DND-41 (cell line): ENCODE results near the gene B3GALT6.

ENCODE experiments used
- ATAC-seq: fragments of 200-7000 bp; cut with Tn5 transposase; 3 replicates; pipeline ENCODE4 v1.9.1; 2021; ENCODE audit warnings: low read depth; ENCODE audit not compliant: insufficient read depth
- DNase-seq: peaks from one replicate; pipeline ENCODE4 v3.0.0-alpha.2; 2020
- H2AFZ ChIP-seq: 2 replicates; pipeline ENCODE4 v1.6.0; 2012; ENCODE audit warnings: low read depth, low read length
- H3K27ac ChIP-seq: 2 replicates; pipeline ENCODE4 v1.5.1; 2012; ENCODE audit warnings: low read length, inconsistent platforms
- H3K27me3 ChIP-seq: fragments of 200-600 bp; sonication (generic); 2 replicates; pipeline ENCODE4 v1.6.0; 2012; ENCODE audit warnings: low read length, mild to moderate bottlenecking, inconsistent platforms; ENCODE audit not compliant: insufficient read depth, poor library complexity
- H3K36me3 ChIP-seq: 2 replicates; pipeline ENCODE4 v1.5.1; 2012; ENCODE audit warnings: low read length, inconsistent platforms; ENCODE audit not compliant: insufficient read depth
- H3K4me1 ChIP-seq: 2 replicates; pipeline ENCODE4 v1.5.1; 2012; ENCODE audit warnings: mild to moderate bottlenecking, low read length; ENCODE audit not compliant: insufficient read depth
- H3K4me2 ChIP-seq: 2 replicates; pipeline ENCODE4 v1.6.0; 2012; ENCODE audit warnings: mild to moderate bottlenecking, moderate library complexity, low read length, inconsistent platforms; ENCODE audit not compliant: insufficient read depth
- H3K4me3 ChIP-seq, 2 experiments: fragments of 200-600 bp in 1 of 2; shearing (Covaris generic) in 1 of 2; 2 replicates each; pipeline ENCODE4 v1.5.1; 2012 to 2016; ENCODE audit warnings: inconsistent platforms in 2 of 2, low read length in 2 of 2, mild to moderate bottlenecking in 2 of 2, low read depth in 1 of 2, moderate library complexity in 1 of 2
- H3K79me2 ChIP-seq: 2 replicates; pipeline ENCODE4 v1.6.0; 2012; ENCODE audit warnings: low read length, inconsistent platforms; ENCODE audit not compliant: insufficient read depth
- H3K9ac ChIP-seq: 2 replicates; pipeline ENCODE4 v1.6.0; 2012; ENCODE audit warnings: low read depth, mild to moderate bottlenecking, inconsistent platforms, low read length, moderate library complexity
- H3K9me3 ChIP-seq: 2 replicates; pipeline ENCODE4 v1.5.1; 2012; ENCODE audit warnings: low read length, moderate library complexity, mild to moderate bottlenecking, inconsistent platforms; ENCODE audit not compliant: insufficient read depth, severe bottlenecking
- H4K20me1 ChIP-seq: 2 replicates; pipeline ENCODE4 v1.6.0; 2012; ENCODE audit warnings: low read length; ENCODE audit not compliant: insufficient read depth
- CTCF ChIP-seq: IDR thresholded peaks from 2 replicates; pipeline ENCODE4 v1.5.1; 2012; ENCODE audit warnings: borderline replicate concordance, low read length, moderate library complexity, mild to moderate bottlenecking; ENCODE audit not compliant: poor library complexity, severe bottlenecking; ENCODE audit errors: extremely low read depth
- EZH2 ChIP-seq: IDR thresholded peaks from 3 replicates; pipeline ENCODE4 v1.6.1; 2012; ENCODE audit warnings: borderline replicate concordance, low read depth, mild to moderate bottlenecking, moderate library complexity, low read length, inconsistent platforms; ENCODE audit not compliant: severe bottlenecking

Gene B3GALT6

GRCh38 chr1:1225238-1225845 lies 6.7 kb upstream of the B3GALT6 start:
- Histone ChIP-seq H4K20me1 (peaks cover 75% of the 10 kb centered on the region), H3K9ac (no peak overlapping the region), H3K4me2 (no peak overlapping the region), H3K9me3 (no peaks in the 10 kb centered on the region), H3K79me2 (peaks cover 61% of the 10 kb centered on the region), H3K27me3 (no peaks in the 10 kb centered on the region), H3K36me3 (peaks cover 93% of the 10 kb centered on the region), H3K27ac (no peak overlapping the region), H3K4me3 (no peak overlapping the region), H3K4me1 (peaks cover 10% of the 10 kb centered on the region), H2AFZ (no peak overlapping the region)
- DNase-seq (no peak), ATAC-seq (no peak)
- TF ChIP-seq EZH2 (no peak), CTCF (no peak)

GRCh38 chr1:1225913-1226312 lies 6.1 kb upstream of the B3GALT6 start:
- Histone ChIP-seq H4K20me1 (peaks cover 70% of the 10 kb centered on the region), H3K9ac (no peak overlapping the region), H2AFZ (no peak overlapping the region), H3K4me3 (no peak overlapping the region), H3K9me3 (no peaks in the 10 kb centered on the region), H3K4me2 (no peak overlapping the region), H3K4me1 (peaks cover 16% of the 10 kb centered on the region), H3K79me2 (peaks cover 66% of the 10 kb centered on the region), H3K36me3 (peaks cover 87% of the 10 kb centered on the region), H3K27me3 (no peaks in the 10 kb centered on the region), H3K27ac (no peak overlapping the region)
- ATAC-seq = no peak
- no peak for DNase-seq
- TF ChIP-seq EZH2 = no peak
- no peak for TF ChIP-seq CTCF

- H3K9ac ChIP-seq = no peak overlapping the region
- H3K27ac ChIP-seq = no peak overlapping the region
- H3K4me2 ChIP-seq = no peak overlapping the region
- H3K4me3 ChIP-seq = no peak overlapping the region
- no peak for DNase-seq
- TF ChIP-seq EZH2 (no peak), CTCF (no peak)
- peaks cover 65% of the 10 kb centered on the region for H4K20me1 ChIP-seq
- H2AFZ ChIP-seq = no peak overlapping the region
- H3K79me2 ChIP-seq = peaks cover 75% of the 10 kb centered on the region
- ATAC-seq = no peak
- H3K4me1 ChIP-seq = peaks cover 16% of the 10 kb centered on the region
- H3K36me3 ChIP-seq = peaks cover 86% of the 10 kb centered on the region
- H3K9me3 ChIP-seq = no peaks in the 10 kb centered on the region
- no peaks in the 10 kb centered on the region for H3K27me3 ChIP-seq
Observed at GRCh38 chr1:1226566-1227362, 5.3 kb upstream of the B3GALT6 start.
